IMR-90 (cell line): ENCODE measurements around the gene MUTYH. TPM values are rescaled to one million over a fixed set of nuclear protein-coding genes. Genes with fewer than 3 reads are reported as not detected.

Experiments used
- ATAC-seq: fragments of 200-7000 bp; cut with Tn5 transposase; 2 replicates; pipeline ENCODE4 v1.9.1; 2020; ENCODE audit warnings: low read depth, mild to moderate bottlenecking, moderate library complexity
- BruUV-seq: library from RNA; stranded (reverse); fragments of 400-500 nt; replicated peaks from 2 replicates; lab custom pipeline; 2021; lab: Mats Ljungman, UMichigan
- CTCF ChIA-PET: fragments of 300-600 bp; formaldehyde crosslinking; extraction: SDS; loops from one replicate; lab custom pipeline; 2021; ENCODE audit warnings: antibody characterized with exemption; lab: Yijun Ruan, JAX
- POLR2A ChIA-PET: fragments of 300-600 bp; sonication (Branson Sonifier 250); formaldehyde crosslinking; loops from one replicate; lab custom pipeline; 2022; ENCODE audit warnings: antibody characterized with exemption; ENCODE audit not compliant: unreplicated experiment; lab: Charles Lee
- DNase-seq: peaks from one replicate; pipeline ENCODE4 v3.0.0; 2013
- H2AFZ ChIP-seq: replicated peaks from 2 replicates; pipeline ENCODE3; 2013; ENCODE audit warnings: low read length, mild to moderate bottlenecking; ENCODE audit not compliant: poor library complexity
- H2AK5ac ChIP-seq: 2 replicates; pipeline ENCODE4 v1.6.1; 2013; ENCODE audit warnings: low read depth, low read length, inconsistent platforms
- H2AK9ac ChIP-seq: replicated peaks from 2 replicates; pipeline ENCODE3; 2013; ENCODE audit warnings: mild to moderate bottlenecking, low read depth, low read length, moderate library complexity; ENCODE audit not compliant: poor library complexity
- H2BK120ac ChIP-seq: 2 replicates; pipeline ENCODE4 v1.6.1; 2013; ENCODE audit warnings: low read depth, low read length, inconsistent platforms
- H2BK15ac ChIP-seq: 3 replicates; pipeline ENCODE4 v1.6.1; 2013; ENCODE audit warnings: low read depth, low read length, inconsistent platforms
- H2BK20ac ChIP-seq: 2 replicates; pipeline ENCODE4 v1.6.1; 2013; ENCODE audit warnings: low read depth, mild to moderate bottlenecking, inconsistent platforms, low read length, moderate library complexity
- H2BK5ac ChIP-seq: 2 replicates; pipeline ENCODE4 v1.6.1; 2013; ENCODE audit warnings: mild to moderate bottlenecking, low read depth, low read length, inconsistent platforms; ENCODE audit not compliant: poor library complexity, severe bottlenecking
- H3K14ac ChIP-seq: replicated peaks from 2 replicates; pipeline ENCODE4 v1.6.1; 2013; ENCODE audit warnings: low read depth, low read length, inconsistent platforms
- H3K18ac ChIP-seq: 2 replicates; pipeline ENCODE4 v1.6.1; 2013; ENCODE audit warnings: low read depth, low read length, control low read depth
- H3K23ac ChIP-seq: 2 replicates; pipeline ENCODE4 v1.6.1; 2013; ENCODE audit warnings: low read depth, low read length, inconsistent platforms
- H3K27ac ChIP-seq: 2 replicates; pipeline ENCODE4 v1.5.1; 2013; ENCODE audit warnings: mild to moderate bottlenecking, control low read depth, low read length; ENCODE audit not compliant: insufficient read depth
- H3K27me3 ChIP-seq: 2 replicates; pipeline ENCODE4 v1.6.1; 2013; ENCODE audit warnings: low read length; ENCODE audit not compliant: control insufficient read depth, insufficient read depth
- H3K36me3 ChIP-seq: 2 replicates; pipeline ENCODE4 v1.6.1; 2013; ENCODE audit warnings: low read length, mixed read lengths; ENCODE audit not compliant: control insufficient read depth, insufficient read depth
- H3K4ac ChIP-seq: 2 replicates; pipeline ENCODE4 v1.6.1; 2013; ENCODE audit warnings: low read depth, low read length, inconsistent platforms
- H3K4me1 ChIP-seq: 2 replicates; pipeline ENCODE4 v1.6.1; 2013; ENCODE audit warnings: low read length, mixed read lengths; ENCODE audit not compliant: control insufficient read depth, insufficient read depth
- H3K4me2 ChIP-seq: 2 replicates; pipeline ENCODE4 v1.6.1; 2013; ENCODE audit warnings: low read depth, mild to moderate bottlenecking, control low read depth, low read length, moderate library complexity
- H3K4me3 ChIP-seq: 2 replicates; pipeline ENCODE4 v1.5.1; 2013; ENCODE audit warnings: low read depth, mild to moderate bottlenecking, control low read depth, low read length, moderate library complexity; ENCODE audit not compliant: insufficient read depth
- H3K56ac ChIP-seq: 2 replicates; pipeline ENCODE4 v1.6.1; 2013; ENCODE audit warnings: low read length, inconsistent platforms; ENCODE audit not compliant: insufficient read depth; ENCODE audit errors: extremely low read depth
- H3K79me1 ChIP-seq, 2 experiments: 2 replicates each; pipeline ENCODE4 v1.6.1; 2013; ENCODE audit warnings: low read length in 2 of 2, inconsistent platforms in 1 of 2, low read depth in 1 of 2
- H3K9ac ChIP-seq: 2 replicates; pipeline ENCODE4 v1.6.1; 2013; ENCODE audit warnings: low read depth, low read length, control low read depth
- H3K9me1 ChIP-seq: 2 replicates; pipeline ENCODE4 v1.6.1; 2013; ENCODE audit warnings: low read length, inconsistent platforms; ENCODE audit not compliant: insufficient read depth
- H3K9me3 ChIP-seq: 2 replicates; pipeline ENCODE4 v1.6.1; 2013; ENCODE audit warnings: low read length; ENCODE audit not compliant: control insufficient read depth, insufficient read depth
- H4K20me1 ChIP-seq: 2 replicates; pipeline ENCODE4 v1.6.1; 2013; ENCODE audit warnings: low read length, inconsistent platforms; ENCODE audit not compliant: insufficient read depth
- H4K5ac ChIP-seq: 2 replicates; pipeline ENCODE4 v1.6.1; 2013; ENCODE audit warnings: mild to moderate bottlenecking, low read depth, low read length, control low read depth
- H4K8ac ChIP-seq, 2 experiments: 2 replicates each; pipeline ENCODE4 v1.6.1; 2013; ENCODE audit warnings: low read depth in 2 of 2, low read length in 2 of 2, control low read depth in 1 of 2, inconsistent platforms in 1 of 2
- H4K91ac ChIP-seq: 2 replicates; pipeline ENCODE4 v1.6.1; 2013; ENCODE audit warnings: low read depth, low read length, inconsistent platforms; ENCODE audit not compliant: insufficient read depth
- MAFK ChIP-seq: IDR thresholded peaks from 2 replicates; pipeline ENCODE4 v1.6.1; 2012; ENCODE audit warnings: low read depth, low read length, improper control_type of control experiment
- SMC3 ChIP-seq: fragments of 150-350 bp; IDR thresholded peaks from 2 replicates; pipeline ENCODE4 v1.6.1; 2016; ENCODE audit warnings: low read depth, mild to moderate bottlenecking, antibody characterized with exemption, low read length, moderate library complexity
- WGBS, 2 experiments: methylation state at CpG; one replicate each; pipeline versions ENCODE4 v1.1.5 to v1.1.7; 2013; ENCODE audit warnings: missing lambda C conversion rate in 2 of 2; ENCODE audit not compliant: insufficient read length in 1 of 2; ENCODE audit errors: extremely low coverage in 2 of 2; 5-methylcytosine and 5-hydroxymethylcytosine counted together
- dilution Hi-C: fragments of 300-500 bp; cut with HindIII; formaldehyde crosslinking; loops from one replicate; pipeline ENCODE4 v1.14.3; 2018; ENCODE audit warnings: low sequenced_read_pairs; ENCODE audit not compliant: unreplicated experiment
- in situ Hi-C: fragments of 300-500 bp; cut with MboI; formaldehyde crosslinking; loops from 3 replicates; pipeline ENCODE4 v1.14.3; 2019; ENCODE audit warnings: low sequenced_read_pairs, inconsistent platforms, mixed read lengths
- intact Hi-C: fragments of 100-400 bp; cut with micrococcal nuclease; formaldehyde crosslinking; loops from 2 replicates; pipeline ENCODE4 v1.10.0; 2022
- polyA plus RNA-seq, 3 experiments: library from polyadenylated mRNA; depleted of rRNA; stranded (reverse); fragments of >200 nt; gene quantifications; 2 replicates each; pipeline ENCODE4 v1.2.3, GENCODE V29; 2012; ENCODE audit warnings: low replicate concordance in 1 of 3
- total RNA-seq: library from RNA; depleted of rRNA; stranded (reverse); fragments of >200 nt; gene quantifications from 2 replicates; pipeline ENCODE4 v1.2.3, GENCODE V29; 2012

MUTYH gene
- total and polyA plus RNA-seq, 2 of the 4 experiments (the other 2 are of a cell fraction) = 9.1 to 14.6 TPM

GRCh38 chr1:45340816-45341466 lies 701 bp upstream of the MUTYH start:
- Histone ChIP-seq H3K79me1 (peaks cover 21 to 46% of the 10 kb centered on the region in 2 experiments), H3K9ac (peak overlapping the region; percentile 90), H4K5ac (peak overlapping the region; percentile 44), H3K9me3 (no peaks in the 10 kb centered on the region), H2AK9ac (peak overlapping the region; percentile 98), H3K27ac (peak overlapping the region; percentile 16), H3K4me3 (peak overlapping the region; percentile 79), H3K4ac (peak overlapping the region; percentile 87), H2BK15ac (no peak overlapping the region), H3K14ac (peak overlapping the region; percentile 80), H2BK5ac (peak overlapping the region; percentile 93), H2BK20ac (no peak overlapping the region), H3K9me1 (peaks cover 9% of the 10 kb centered on the region), H3K4me1 (peaks cover 10% of the 10 kb centered on the region; the same call in 1 of the 2 replicates), H3K18ac (no peak overlapping the region), H3K56ac (peak overlapping the region; percentile 86), H3K27me3 (no peaks in the 10 kb centered on the region), H3K4me2 (peak overlapping the region; percentile 92), H3K23ac (peak overlapping the region; percentile 39), H2AFZ (peak overlapping the region; percentile 100), H2BK120ac (no peak overlapping the region), H3K36me3 (peaks cover 34% of the 10 kb centered on the region), H2AK5ac (peak overlapping the region; percentile 84), H4K20me1 (no peaks in the 10 kb centered on the region), H4K91ac (peak overlapping the region; percentile 91; the same call in 1 of the 2 replicates), H4K8ac (peak overlapping the region; percentile 78 to 98)
- DNase-seq (no peak), ATAC-seq (no peak)
- no peak for TF ChIP-seq MAFK
- TF ChIP-seq SMC3 = no peak
- in situ Hi-C loops (no loop called here), dilution Hi-C loops (no loop called here), intact Hi-C loops (loop anchor here (5.0 kb wide), 1 partner anchor 329 kb away; the partner anchor contains the start of genes HECTD3 and UROD)
- BruUV-seq = no TSS peak
- WGBS, 2 experiments = no CpG with 5 or more reads among the region's 6 CpGs
- ChIA-PET POLR2A (interaction anchor here (1.2 kb wide), 1 partner anchor 152 kb away, joined by 3 read pairs; no protein-coding TSS in a partner anchor), CTCF (interaction anchor here (1.1 to 1.5 kb wide), 2 partner anchors 20 to 322 kb away, joined by 3 to 4 read pairs; no protein-coding TSS in a partner anchor)
